Daoy (cell line): ENCODE data around the gene CTNND2. TPM values are rescaled to one million over a fixed set of nuclear protein-coding genes. Genes with fewer than 3 reads are reported as not detected.

ENCODE experiments used
- DNase-seq: peaks from one replicate; pipeline ENCODE4 v3.0.0-alpha.2; 2015; ENCODE audit warnings: low read depth
- total RNA-seq: library from RNA; depleted of rRNA; stranded (reverse); fragments of >200 nt; shearing (Covaris generic); gene quantifications from 2 replicates; pipeline ENCODE4 v1.2.3, GENCODE V29; 2014

The CTNND2 gene
- total RNA-seq, 1 experiment from 2014 or later: 4.5 TPM

GRCh38 chr5:11780641-11781345 lies 123.5 kb downstream of the CTNND2 start:
- no peak for DNase-seq

DNA sequence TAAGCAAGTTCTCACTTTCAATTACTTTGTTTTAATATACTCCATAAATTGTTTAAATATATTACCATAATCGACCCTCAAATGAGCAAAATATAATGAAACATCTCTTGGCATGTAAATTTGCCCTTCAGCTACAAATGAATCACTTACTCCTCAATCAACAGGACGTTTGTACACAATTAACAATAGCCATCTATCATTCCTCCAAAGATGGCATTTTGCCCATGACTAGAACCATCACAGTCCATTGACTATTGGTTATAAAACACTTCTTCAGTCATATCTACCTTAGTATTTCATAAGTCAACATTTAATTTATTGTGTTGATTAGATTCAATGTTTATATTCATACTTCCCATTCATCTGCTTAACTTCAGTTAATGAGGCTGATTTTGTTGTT lies 127.2 kb downstream of the CTNND2 start:
- no peak for DNase-seq

- no peak for DNase-seq
Measured at GRCh38 chr5:11770310-11770709, 133.9 kb downstream of the CTNND2 start.

- no peak for DNase-seq
Measured at GRCh38 chr5:11760934-11761603, 143.2 kb downstream of the CTNND2 start.

DNA sequence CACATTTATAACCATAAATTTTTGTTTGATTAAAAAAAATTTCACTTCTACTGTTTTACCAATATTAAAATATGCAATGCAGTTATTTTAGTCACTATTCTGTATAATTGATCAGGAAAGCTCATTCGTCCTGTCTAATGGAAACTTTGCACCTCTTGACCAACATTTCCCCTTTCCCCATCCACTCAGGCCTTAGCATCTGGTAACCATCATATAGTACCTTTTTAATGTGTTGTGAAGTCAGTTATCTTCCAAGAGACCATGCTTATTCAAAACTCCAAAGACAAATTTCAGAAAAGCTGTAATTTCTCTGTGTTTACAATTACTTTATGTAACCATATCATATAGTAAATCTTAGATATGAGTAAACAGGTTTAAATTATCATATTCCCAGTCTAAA lies 145.9 kb downstream of the CTNND2 start:
- DNase-seq: no peak

DNA sequence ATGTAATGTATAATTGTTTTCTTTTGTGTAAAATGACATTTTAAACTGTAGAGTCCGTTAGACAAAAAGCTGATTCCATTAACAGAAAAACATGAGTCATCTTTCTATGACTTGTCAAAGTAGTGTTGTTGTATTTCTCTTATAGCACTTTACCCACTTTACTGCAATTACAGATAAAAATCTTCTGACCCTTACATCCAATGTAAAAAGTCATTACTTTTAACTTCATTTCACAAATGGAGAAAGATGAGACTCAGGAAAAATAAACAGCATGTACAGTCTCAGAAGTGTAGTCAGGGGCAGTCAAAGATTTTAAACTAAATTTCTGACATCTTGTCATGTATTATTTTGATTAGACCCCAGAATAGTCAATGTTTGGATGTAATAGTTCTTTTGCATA lies 146.6 kb downstream of the CTNND2 start:
- no peak for DNase-seq

DNA sequence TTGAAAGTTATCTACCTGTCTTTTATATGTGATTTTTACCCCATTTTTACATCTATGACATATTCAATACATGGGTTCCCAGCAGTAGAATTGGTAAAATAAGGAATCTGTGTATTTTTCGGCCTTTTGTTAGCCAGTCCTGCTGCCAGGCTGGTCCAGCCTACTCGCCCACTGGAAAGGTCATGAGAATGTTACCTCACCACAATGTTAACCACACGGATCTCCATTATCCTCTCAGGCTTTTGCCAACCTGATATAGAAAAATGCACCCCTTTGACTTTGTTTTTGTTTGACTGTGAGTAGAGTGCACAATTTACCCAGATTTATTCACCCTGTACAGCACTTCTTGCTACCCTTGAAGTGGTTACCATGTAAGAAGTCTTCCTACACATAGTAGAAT lies 167.2 kb downstream of the CTNND2 start:
- DNase-seq: peak; percentile 20

DNA sequence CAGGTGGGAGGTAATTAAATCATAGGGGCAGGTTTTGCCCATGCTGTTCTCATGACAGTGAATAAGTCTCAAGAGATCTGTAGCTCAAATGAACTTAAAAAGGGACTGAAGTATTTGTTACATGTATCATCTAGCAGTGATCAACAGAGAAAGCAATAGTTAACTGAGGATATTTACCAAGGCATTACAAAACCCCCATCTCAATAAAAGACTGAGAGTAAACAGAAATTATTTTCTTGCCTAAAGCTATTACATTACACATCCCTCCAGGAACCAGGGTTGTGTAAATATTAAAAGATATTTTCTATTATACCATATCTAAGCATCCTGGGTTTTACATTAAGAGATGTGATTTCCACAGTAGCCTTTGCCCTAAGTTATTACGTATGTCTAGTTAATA lies 169.9 kb downstream of the CTNND2 start:
- DNase-seq: no peak

DNA sequence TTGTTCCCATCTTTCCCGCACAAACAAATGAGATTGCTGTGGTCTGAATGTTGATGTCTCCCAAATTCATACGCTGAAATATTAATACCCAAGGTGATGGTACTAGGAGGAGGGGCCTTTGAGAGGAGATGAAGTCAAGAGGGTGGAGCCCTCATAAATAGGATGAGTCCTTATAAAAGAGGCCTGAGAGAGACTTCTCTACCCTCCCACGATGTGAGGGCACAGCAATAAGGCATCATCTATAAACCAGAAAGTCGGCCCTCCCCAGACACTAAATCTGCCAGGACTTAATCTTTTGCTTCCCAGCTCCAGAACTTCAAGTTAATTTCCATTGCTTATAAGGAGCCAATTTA lies 170.4 kb downstream of the CTNND2 start:
- DNase-seq: no peak

- no peak for DNase-seq
Measured at GRCh38 chr5:11733185-11733839, 170.9 kb downstream of the CTNND2 start.

DNA sequence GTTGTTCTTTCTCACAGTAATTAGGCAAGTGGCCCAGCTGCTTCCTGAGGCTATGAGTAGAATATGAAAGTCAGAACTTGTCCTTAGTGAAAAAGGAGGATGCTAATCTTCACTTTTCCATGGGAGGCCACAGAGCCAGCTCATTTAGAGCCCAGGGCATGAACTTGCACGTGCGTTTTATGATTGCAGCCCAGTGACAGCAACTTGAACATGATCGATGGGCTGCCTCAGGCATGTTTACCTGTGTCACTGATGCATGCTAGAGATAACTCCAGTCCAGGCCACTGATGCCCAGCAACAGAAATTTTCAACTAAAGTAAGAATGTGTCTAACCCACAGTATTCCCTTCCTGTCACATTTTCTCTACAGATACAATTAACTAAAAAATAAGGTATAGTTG lies 179.3 kb downstream of the CTNND2 start:
- DNase-seq: peak; percentile 18

DNA sequence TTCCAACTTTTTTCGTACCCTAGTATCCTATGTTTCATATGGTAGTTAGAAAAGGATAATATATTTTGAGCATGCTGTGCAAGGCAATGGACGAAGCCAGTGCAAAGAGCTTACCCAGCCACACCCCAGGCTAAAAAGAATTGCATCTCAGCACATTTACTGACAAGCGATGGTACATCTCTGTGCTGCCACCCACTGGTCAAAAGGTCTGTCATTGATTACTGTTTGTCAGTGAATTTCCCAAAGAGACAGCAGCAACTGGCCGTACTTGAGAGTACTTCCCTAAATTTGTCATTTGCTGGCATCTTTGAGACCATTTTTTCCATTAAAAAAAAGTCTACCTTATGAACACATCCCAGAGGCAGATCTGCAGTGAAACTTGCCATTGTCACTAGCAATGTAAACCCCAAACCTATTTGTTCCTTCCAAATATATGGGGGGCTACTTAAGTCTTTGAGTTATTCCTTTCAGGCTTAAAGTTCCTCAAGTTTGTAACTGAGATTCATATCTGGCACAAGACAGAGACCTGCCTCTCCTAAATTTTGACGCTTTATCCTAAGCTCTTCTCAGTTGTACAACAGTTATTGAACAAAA lies 184.3 kb downstream of the CTNND2 start:
- peak; percentile 66 for DNase-seq

- DNase-seq: no peak
Measured at GRCh38 chr5:11715461-11716196, 188.6 kb downstream of the CTNND2 start.

- DNase-seq: no peak
Measured at GRCh38 chr5:11711932-11712331, 192.3 kb downstream of the CTNND2 start.

GRCh38 chr5:11709021-11709420 lies 195.2 kb downstream of the CTNND2 start:
- no peak for DNase-seq

GRCh38 chr5:11704916-11705315 lies 199.3 kb downstream of the CTNND2 start:
- DNase-seq: no peak

DNA sequence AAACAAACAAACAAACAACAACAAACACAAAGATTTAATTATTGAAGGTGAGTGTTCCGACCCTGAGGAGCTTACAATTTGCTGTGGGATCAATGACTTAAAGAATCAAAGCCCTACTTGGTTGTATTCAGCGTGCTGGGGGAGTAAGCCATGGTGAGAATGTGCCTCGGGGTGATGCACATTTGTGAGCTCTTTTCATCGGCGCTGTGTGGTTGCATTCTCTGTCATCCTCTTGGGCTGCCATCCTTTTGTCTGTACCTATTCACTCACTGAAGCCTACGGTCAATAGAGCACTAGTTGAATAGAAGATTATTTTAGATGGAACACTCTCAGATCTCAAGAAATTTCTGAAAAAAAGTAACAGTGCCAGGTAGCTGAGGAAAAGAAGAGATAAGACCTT lies 203.9 kb downstream of the CTNND2 start:
- DNase-seq: no peak

GRCh38 chr5:11692636-11693035 lies 211.6 kb downstream of the CTNND2 start:
- no peak for DNase-seq

GRCh38 chr5:11687498-11687897 lies 216.7 kb downstream of the CTNND2 start:
- DNase-seq: no peak

DNA sequence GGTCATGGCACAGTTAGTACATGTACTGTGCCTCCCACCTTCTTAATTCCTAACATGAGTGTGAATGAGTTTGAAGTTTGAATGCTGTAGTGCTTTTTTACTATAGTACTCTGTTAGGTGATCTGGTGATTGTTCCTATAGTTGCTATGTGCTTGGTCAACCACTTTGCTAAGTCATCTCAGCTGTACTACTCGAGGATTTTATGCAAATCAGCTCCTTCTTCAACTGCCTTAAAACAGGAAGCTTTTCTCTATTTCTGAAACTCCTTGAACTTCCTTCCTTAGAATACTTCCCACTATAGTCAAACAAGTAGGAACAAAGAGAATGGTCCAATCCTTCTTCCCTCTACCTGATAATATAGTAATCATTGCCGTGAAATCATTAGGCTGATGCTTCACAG lies 219.6 kb downstream of the CTNND2 start:
- DNase-seq: no peak

DNA sequence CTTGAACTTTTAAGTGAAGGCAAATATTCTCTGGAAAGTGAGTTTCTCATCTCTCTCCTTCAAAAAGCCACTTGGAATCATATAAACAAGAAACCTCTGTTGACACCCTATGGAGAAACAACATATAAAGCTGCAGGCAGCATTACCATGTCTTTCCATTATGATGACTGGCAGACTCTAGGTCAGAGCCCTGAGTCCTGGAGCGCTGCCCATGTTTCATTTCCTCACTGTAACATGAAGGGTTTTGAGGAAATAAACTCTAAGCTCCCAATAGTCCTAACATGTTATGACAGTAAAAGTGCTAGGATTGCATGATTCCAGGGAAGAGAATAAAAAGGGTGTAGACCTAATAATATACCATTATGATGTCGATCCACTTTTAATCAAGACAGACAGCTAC lies 220.6 kb downstream of the CTNND2 start:
- DNase-seq: peak; percentile 10

DNA sequence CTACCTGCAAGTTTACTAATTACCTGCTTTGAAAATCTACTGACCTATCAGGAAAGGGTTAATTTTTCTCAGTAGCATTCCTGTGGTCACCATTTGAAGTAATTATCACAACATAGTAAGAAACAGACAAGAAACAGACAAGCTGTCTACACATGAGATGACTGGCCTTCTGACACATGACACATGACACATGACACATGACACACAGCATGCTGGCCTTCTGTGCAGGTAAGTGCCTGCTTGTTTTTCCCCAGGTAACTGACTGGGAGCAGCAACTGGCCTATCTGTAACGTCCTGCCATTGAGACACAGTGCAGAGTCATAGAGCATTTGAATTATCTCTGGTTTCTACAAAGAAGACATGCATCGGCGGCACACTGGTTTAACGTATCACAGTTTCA lies 222.4 kb downstream of the CTNND2 start:
- DNase-seq: no peak
